GM19395 (cell line): ENCODE data around the gene TLE3.
"Not testable (repeated sequence)": the region's sequence is repeated elsewhere in the genome, so short reads cannot be mapped to it uniquely, and the experiment has no call there.

Experiments
- ATAC-seq: cut with Tn5 transposase; IDR thresholded peaks from one replicate; pipeline ENCODE4 v1.9.1; 2021; ENCODE audit warnings: mild to moderate bottlenecking, moderate library complexity; ENCODE audit not compliant: unreplicated experiment

Gene TLE3

GRCh38 chr15:70127288-70127746 is 29.6 kb upstream of the TLE3 start:
- no peak for ATAC-seq

GRCh38 chr15:70126362-70126761 is 28.6 kb upstream of the TLE3 start:
- ATAC-seq, result no peak

DNA sequence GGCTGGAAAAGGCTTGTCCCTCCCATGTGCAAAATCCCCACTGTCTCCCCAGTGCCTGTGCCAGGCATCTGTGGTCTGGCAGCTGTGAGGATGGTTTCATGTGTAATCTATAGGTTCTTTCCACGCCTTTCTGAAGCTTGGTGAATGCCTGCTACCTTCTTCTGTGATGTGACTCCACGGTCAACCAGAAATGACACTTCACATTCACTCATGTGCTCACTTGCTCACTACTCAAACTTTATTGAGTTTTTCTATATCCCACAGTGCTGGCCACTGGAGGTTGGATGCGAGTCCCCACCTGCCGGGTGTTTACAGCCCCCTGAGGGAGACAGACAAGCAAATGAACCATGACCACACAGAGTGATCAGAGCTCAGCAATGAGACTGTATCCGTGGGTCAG is 27.9 kb upstream of the TLE3 start:
- no peak for ATAC-seq

DNA sequence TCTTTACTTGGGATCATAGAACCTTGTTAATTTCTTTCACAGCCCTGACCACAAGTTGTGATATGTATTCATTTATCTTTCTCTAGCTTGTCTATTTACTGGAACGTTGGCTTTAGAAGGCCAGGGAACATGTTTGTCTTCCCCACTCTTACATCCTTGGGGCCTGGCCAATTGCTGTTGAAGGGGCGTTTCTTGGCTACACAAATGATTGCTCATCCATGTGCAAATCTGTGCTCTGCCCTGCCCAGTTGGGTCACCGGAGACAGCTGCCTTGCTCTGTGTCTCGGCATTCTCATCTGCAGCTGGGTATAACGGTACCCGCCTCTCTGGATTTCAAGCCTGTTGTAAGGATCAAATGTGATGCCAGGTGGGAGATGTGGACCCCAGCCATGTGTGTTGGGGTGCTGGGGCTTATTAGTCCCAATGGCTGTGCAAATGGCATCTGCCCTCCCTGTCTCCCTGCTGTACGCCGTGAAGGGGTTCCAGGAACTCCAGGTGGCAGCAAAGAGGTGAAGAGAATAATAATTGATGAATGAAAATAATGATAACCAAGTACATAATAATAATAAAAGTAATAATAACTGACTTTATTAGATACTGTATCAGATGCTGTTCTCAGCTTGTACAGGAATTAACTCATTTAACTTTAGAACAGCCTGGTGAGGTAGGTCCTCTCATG is 24.0 kb upstream of the TLE3 start:
- no peak for ATAC-seq

GRCh38 chr15:70120958-70121623 is 23.4 kb upstream of the TLE3 start:
- ATAC-seq, result no peak

- ATAC-seq, result no peak
Observed at GRCh38 chr15:70119911-70120508, 22.3 kb upstream of the TLE3 start.

- ATAC-seq, result no peak
Observed at GRCh38 chr15:70118599-70118998, 20.9 kb upstream of the TLE3 start.

GRCh38 chr15:70116317-70116716 is 18.6 kb upstream of the TLE3 start:
- no peak for ATAC-seq

- ATAC-seq, result no peak
Observed at GRCh38 chr15:70114221-70114620, 16.5 kb upstream of the TLE3 start.

- ATAC-seq, result no peak
Observed at GRCh38 chr15:70113304-70113700, 15.6 kb upstream of the TLE3 start.

DNA sequence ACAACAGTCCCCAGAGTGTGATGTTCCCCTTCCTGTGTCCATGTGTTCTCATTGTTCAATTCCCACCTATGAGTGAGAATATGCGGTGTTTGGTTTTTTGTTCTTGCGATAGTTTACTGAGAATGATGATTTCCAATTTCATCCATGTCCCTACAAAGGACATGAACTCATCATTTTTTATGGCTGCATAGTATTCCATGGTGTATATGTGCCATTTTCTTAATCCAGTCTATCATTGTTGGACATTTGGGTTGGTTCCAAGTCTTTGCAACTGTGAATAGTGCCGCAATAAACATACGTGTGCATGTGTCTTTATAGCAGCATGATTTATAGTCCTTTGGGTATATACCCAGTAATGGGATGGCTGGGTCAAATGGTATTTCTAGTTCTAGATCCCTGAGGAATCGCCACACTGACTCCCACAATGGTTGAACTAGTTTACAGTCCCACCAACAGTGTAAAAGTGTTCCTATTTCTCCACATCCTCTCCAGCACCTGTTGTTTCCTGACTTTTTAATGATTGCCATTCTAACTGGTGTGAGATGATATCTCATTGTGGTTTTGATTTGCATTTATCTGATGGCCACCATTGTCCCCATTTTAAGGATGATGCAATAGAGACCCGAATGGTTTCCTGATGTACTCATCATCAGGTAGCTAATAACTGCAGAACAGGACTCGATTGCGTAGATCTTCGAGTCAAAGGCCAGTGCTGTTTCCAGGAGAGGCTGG is 15.0 kb upstream of the TLE3 start:
- ATAC-seq, result not testable (repeated sequence)

DNA sequence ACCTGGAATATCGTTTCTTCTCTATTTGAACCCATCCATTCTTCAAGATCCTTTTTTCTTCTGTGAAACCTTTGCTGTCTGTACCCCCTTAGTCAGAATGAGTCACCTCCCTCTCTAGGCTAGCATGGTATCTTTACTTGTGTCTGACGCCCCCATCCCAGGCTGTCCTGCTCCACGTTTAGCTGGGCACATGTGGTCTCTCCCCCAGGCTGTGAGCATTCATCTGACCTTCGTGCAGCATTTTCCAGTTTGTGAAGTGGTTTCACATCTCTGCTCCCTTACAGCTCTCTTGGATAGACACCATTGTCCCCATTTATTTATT is 14.3 kb upstream of the TLE3 start:
- ATAC-seq, result no peak

GRCh38 chr15:70111203-70112073 is 13.7 kb upstream of the TLE3 start:
- no peak for ATAC-seq

- ATAC-seq, result no peak
Observed at GRCh38 chr15:70109978-70110377, 12.3 kb upstream of the TLE3 start.

DNA sequence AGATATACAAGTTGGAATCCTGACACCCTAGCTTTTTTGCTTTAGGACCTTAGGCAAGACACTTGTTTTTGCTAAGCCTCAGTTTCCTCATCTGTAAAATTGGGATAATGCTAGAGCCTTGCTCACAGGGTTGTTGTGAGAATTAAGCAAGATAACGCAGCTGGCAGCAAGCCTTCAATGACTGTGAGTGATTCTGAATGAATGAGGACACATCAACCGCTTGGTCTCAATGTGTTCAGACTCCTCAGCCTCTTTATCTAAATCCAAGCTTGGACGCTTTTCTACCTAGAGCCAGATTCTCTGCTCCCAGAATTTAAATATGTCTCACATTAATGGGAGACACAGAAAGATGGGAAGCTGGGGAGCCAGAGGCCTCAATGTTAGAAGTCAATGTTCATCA is 11.8 kb upstream of the TLE3 start:
- no peak for ATAC-seq

DNA sequence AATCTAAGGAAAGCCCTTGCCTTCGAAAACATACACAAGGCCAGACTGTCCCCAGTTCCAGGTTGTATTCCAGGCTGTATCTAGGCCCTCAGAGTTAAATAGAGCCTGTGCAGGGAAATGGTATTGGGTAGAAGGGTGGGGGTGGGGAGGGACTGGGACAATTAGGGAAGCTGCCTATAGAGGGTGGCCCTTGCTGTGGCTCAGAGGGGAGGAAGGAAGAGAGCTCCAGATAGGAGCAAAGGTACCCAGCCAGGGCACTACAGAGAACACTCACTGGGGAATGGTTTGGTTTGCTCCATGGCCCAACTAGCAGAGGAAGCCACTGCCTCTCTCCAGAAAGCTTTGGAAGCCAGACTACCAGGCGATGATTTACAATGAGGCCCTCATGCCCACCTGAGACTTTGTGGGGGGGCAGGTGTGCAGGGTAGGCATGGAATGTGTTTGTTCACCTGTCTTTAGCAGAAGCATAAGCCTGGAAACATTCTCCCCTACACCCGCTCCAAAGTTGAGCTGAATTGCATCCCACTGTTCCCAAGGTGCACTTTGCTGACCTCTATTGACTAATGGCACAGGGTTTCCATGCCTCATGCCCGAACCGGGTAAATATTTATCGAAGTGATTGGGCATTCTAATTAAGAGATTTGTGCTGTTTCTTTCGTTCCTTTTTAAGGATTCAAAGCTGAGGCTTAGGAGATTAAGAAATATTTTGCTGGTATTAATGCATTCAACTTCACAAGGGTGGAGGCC is 6.3 kb upstream of the TLE3 start:
- no peak for ATAC-seq

DNA sequence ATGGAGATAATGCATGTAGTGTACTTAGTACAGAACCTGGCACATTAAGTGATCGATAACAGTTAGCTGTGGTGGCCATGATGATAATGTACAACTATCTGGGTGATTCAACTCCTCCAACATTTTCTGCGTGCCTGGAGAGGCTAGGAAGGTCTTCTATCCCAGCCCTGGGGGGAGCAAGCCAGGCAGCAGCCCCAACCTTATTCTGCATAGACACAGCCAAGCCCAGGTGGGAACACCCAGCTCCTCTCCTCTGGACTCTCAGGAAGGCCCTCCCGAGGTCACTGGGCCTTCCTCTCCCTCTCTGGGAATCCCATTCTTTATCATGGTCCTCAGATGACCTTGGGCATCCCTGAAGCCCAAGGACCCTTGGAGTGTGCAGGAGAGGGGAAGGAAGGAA is 5.1 kb upstream of the TLE3 start:
- ATAC-seq, result no peak

DNA sequence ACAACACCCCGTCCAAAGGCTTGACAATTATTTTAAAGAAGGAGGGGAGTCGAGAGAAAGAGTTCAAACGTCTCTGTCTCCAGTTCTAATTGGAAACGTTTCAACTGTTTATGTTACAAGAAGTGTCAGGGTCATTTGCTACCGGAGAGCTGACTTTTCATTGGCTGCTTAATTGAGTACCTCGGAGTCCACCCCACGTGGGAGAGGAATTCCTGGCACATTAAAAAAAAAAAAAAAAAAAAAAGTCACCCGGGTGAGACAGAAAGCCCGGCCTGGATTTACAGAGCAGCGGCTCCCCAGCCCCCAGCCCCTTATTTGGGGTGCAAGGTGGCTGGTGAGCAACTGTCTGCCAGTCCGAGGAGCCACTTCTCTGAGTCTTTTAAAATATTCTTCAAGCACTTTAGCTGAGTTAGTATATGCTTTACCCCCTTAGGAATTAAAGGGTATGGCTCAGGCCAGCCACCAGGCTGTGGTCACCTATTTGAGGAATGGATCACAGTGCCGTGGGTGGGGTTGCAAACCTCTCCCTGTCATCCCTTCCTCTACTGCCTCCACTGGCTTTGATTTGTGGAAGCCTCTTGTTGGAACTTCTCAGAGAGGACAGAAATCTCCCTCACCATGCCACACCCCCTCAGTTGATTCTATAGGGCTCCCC is 3.9 kb upstream of the TLE3 start:
- no peak for ATAC-seq

DNA sequence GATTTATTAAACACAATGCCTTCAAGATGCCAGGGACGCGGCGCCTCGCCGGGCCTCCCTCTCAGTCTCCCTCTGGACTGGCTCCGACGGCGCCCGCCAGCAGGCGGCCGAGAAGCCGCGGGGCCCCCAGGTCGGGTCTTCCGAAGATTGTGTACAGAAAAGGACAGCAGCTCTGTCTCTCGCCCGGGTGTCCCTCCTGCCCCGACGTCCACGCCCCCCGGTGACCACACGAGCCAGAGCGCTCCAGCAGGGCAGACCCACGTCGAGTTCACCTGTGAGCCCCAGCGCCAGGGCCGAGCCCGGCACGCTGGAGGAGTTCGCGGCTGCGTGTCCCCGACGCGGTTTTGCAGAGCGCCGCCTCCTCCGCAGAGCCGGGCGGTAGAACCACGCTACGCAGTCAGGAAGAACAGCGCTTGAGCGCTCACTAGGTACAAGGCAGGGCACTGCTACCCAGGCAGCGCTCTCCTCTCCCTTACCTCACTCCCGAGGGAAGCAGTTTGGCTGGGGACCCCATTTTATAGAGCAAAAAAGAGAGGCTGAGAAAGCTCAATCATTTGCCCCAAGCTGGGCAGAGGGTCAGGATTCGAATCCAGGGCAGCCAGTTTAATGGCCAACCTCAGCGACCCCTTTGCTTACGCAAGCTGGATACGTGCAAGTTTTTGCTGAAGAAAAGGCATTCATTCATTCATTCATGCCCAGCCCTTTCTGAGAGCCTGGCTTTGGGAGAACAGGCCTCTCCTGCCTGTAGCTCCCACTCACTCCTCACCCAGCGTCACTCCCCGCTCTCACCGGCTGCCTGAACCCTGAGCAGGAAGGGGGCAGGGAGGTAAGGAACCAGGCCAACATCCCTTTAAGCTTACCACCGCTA is 3.0 kb upstream of the TLE3 start:
- ATAC-seq, result no peak
